GM12878 (cell line): Measurements from ENCODE around the gene MGMT. TPM values are rescaled to one million over a fixed set of nuclear protein-coding genes. Genes with fewer than 3 reads are reported as not detected.

Source experiments
- ATAC-seq: fragments of 200-7000 bp; cut with Tn5 transposase; 3 replicates; pipeline ENCODE4 v1.9.1; 2020; ENCODE audit warnings: mild to moderate bottlenecking, moderate library complexity
- BruUV-seq: library from RNA; stranded (reverse); fragments of 400-500 nt; replicated peaks from 2 replicates; lab custom pipeline; 2021; lab: Mats Ljungman, UMichigan
- CTCF ChIA-PET: fragments of 300-600 bp; sonication (Branson Sonifier 250); formaldehyde crosslinking; extraction: SDS; loops from one replicate; lab custom pipeline; 2021; ENCODE audit warnings: inconsistent platforms; lab: Yijun Ruan, JAX
- POLR2A ChIA-PET: fragments of 350-600 bp; formaldehyde crosslinking; extraction: SDS; loops from one replicate; lab custom pipeline; 2021; ENCODE audit warnings: inconsistent platforms; lab: Charles Lee
- RAD21 ChIA-PET: fragments of 300-600 bp; sonication (Branson Sonifier 250); formaldehyde crosslinking; loops from one replicate; lab custom pipeline; 2023; ENCODE audit warnings: antibody characterized with exemption; ENCODE audit not compliant: unreplicated experiment; lab: Charles Lee
- SMC1A ChIA-PET: fragments of 300-600 bp; sonication (Branson Sonifier 250); formaldehyde crosslinking; loops from one replicate; lab custom pipeline; 2023; ENCODE audit not compliant: unreplicated experiment, uncharacterized antibody; lab: Charles Lee
- DNase-seq: peaks from one replicate; pipeline ENCODE4 v3.0.0-alpha.2; 2011; ENCODE audit warnings: low read depth, low spot score
- FAIRE-seq: peaks from 3 replicates; lab custom pipeline; 2011; peaks lifted over from hg19 to GRCh38; lab: Jason Lieb, UNC
- H2AFZ ChIP-seq: 2 replicates; pipeline ENCODE4 v1.6.0; 2011; ENCODE audit warnings: low read depth, low read length, control low read depth; ENCODE audit not compliant: control insufficient read depth
- H3K27ac ChIP-seq: 2 replicates; pipeline ENCODE4 v1.5.1; 2011; ENCODE audit warnings: control low read depth; ENCODE audit not compliant: control insufficient read depth, insufficient read depth
- H3K27me3 ChIP-seq, 2 experiments: replicated peaks in 1 of 2; 2 replicates each; pipeline versions ENCODE4 v1.6.0 to v1.6.1; 2011; ENCODE audit warnings: low read length in 1 of 2; ENCODE audit not compliant: control insufficient read depth in 2 of 2, insufficient read depth in 2 of 2
- H3K36me3 ChIP-seq, 2 experiments: 2 replicates each; pipeline ENCODE4 v1.5.1; 2011; ENCODE audit warnings: low read length in 1 of 2; ENCODE audit not compliant: control insufficient read depth in 2 of 2, insufficient read depth in 2 of 2
- H3K4me1 ChIP-seq: 2 replicates; pipeline ENCODE4 v1.6.1; 2011; ENCODE audit warnings: mild to moderate bottlenecking, low read length, moderate library complexity, mixed read lengths; ENCODE audit not compliant: control insufficient read depth, insufficient read depth
- H3K4me2 ChIP-seq: 2 replicates; pipeline ENCODE4 v1.6.0; 2011; ENCODE audit warnings: control low read depth; ENCODE audit not compliant: control insufficient read depth, insufficient read depth
- H3K4me3 ChIP-seq: fragments of 200-600 bp; sonication (generic); 2 replicates; pipeline ENCODE4 v1.5.1; 2016
- H3K79me2 ChIP-seq: 2 replicates; pipeline ENCODE4 v1.6.0; 2011; ENCODE audit warnings: low read length; ENCODE audit not compliant: control insufficient read depth, insufficient read depth
- H3K9ac ChIP-seq: 2 replicates; pipeline ENCODE4 v1.8.0; 2011; ENCODE audit warnings: low read length, control low read depth, mixed read lengths; ENCODE audit not compliant: control insufficient read depth, insufficient read depth
- H3K9me3 ChIP-seq: replicated peaks from 3 replicates; pipeline ENCODE4 v1.5.1; 2011; ENCODE audit warnings: mild to moderate bottlenecking, low read length; ENCODE audit not compliant: control insufficient read depth, insufficient read depth
- H4K20me1 ChIP-seq: 2 replicates; pipeline ENCODE4 v1.6.0; 2011; ENCODE audit not compliant: control insufficient read depth, insufficient read depth
- BRCA1 ChIP-seq: IDR thresholded peaks from 2 replicates; pipeline ENCODE4 v1.6.1; 2011; ENCODE audit warnings: low read depth, low read length, improper control_type of control experiment
- CEBPB ChIP-seq, 2 experiments: fragments of 150-350 bp in 1 of 2; IDR thresholded peaks; 2 replicates each; pipeline ENCODE4 v1.6.1; 2012 to 2014; ENCODE audit warnings: low read depth in 2 of 2, low read length in 2 of 2, borderline replicate concordance in 1 of 2, inconsistent platforms in 1 of 2
- DPF2 ChIP-seq: fragments of 450-650 bp; IDR thresholded peaks from 2 replicates; pipeline ENCODE4 v1.6.1; 2017; ENCODE audit warnings: mild to moderate bottlenecking
- FOXK2 ChIP-seq: fragments of 450-650 bp; IDR thresholded peaks from 2 replicates; pipeline ENCODE4 v1.6.1; 2017; ENCODE audit warnings: mild to moderate bottlenecking, moderate library complexity
- MTA3 ChIP-seq: IDR thresholded peaks from 2 replicates; pipeline ENCODE4 v1.6.1; 2012; ENCODE audit warnings: low read length, inconsistent platforms, borderline replicate concordance
- MXI1 ChIP-seq: fragments of 150-350 bp; IDR thresholded peaks from 2 replicates; pipeline ENCODE4 v1.6.1; 2011; ENCODE audit warnings: low read depth, mild to moderate bottlenecking, inconsistent platforms, low read length, improper control_type of control experiment
- NFIC ChIP-seq: IDR thresholded peaks from 2 replicates; pipeline ENCODE4 v1.6.1; 2012; ENCODE audit warnings: low read depth, mild to moderate bottlenecking, inconsistent platforms, low read length, moderate library complexity
- NFXL1 ChIP-seq: fragments of 450-650 bp; IDR thresholded peaks from 2 replicates; pipeline ENCODE4 v1.6.1; 2017; ENCODE audit warnings: antibody characterized with exemption, mild to moderate bottlenecking, borderline replicate concordance
- NFYB ChIP-seq: IDR thresholded peaks from 2 replicates; pipeline ENCODE4 v1.6.1; 2011; ENCODE audit warnings: low read depth, mild to moderate bottlenecking, low read length, improper control_type of control experiment, moderate library complexity; ENCODE audit not compliant: insufficient read depth
- NR2C2 ChIP-seq: IDR thresholded peaks from 2 replicates; pipeline ENCODE4 v1.6.1; 2011; ENCODE audit warnings: borderline replicate concordance, low read depth; ENCODE audit not compliant: control insufficient read depth, insufficient read length
- PRDM15 ChIP-seq: fragments of 450-650 bp; formaldehyde crosslinking; IDR thresholded peaks from 2 replicates; pipeline ENCODE4 v1.4.0; 2020; ENCODE audit warnings: mild to moderate bottlenecking, moderate library complexity
- RFX5 ChIP-seq: IDR thresholded peaks from 2 replicates; pipeline ENCODE4 v1.6.1; 2011; ENCODE audit warnings: low read depth, low read length, improper control_type of control experiment
- SUZ12 ChIP-seq: fragments of 200-600 bp; sonication (generic); IDR thresholded peaks from one replicate; pipeline ENCODE4 v1.6.1; 2018; ENCODE audit warnings: antibody characterized with exemption, mild to moderate bottlenecking; ENCODE audit not compliant: unreplicated experiment
- TBL1XR1 ChIP-seq: IDR thresholded peaks from 2 replicates; pipeline ENCODE4 v1.6.1; 2012; ENCODE audit warnings: low read depth, low read length, improper control_type of control experiment
- TCF7 ChIP-seq: IDR thresholded peaks from 2 replicates; pipeline ENCODE4 v1.6.1; 2014; ENCODE audit warnings: antibody characterized with exemption, borderline replicate concordance
- YY1 ChIP-seq: IDR thresholded peaks from 2 replicates; pipeline ENCODE4 v1.6.1; 2011; ENCODE audit warnings: low read depth, mild to moderate bottlenecking, low read length
- WGBS: methylation state at CpG from one replicate; pipeline ENCODE4 v1.1.6; 2016; ENCODE audit warnings: low lambda C conversion rate; ENCODE audit not compliant: insufficient replicate concordance, insufficient coverage; ENCODE audit errors: missing lambda C conversion rate; 5-methylcytosine and 5-hydroxymethylcytosine counted together
- in situ Hi-C: fragments of 300-500 bp; cut with MboI; formaldehyde crosslinking; loops from 9 replicates; pipeline ENCODE4 v1.14.3; 2018; ENCODE audit warnings: mixed read lengths
- intact Hi-C: fragments of 100-400 bp; cut with micrococcal nuclease; formaldehyde crosslinking; loops from one replicate; pipeline ENCODE4 v1.14.2; 2022; ENCODE audit not compliant: unreplicated experiment
- polyA plus RNA-seq, 11 experiments: library from polyadenylated mRNA; depleted of rRNA in 4 of 11; unstranded in 6 of 11; stranded (reverse) in 5 of 11; fragments of >200 nt; fragmentation: Nextera tagmentation in 4 of 11; fragmentation: Illumina TruSeq in 1 of 11; extraction: Ambion mirVana in 4 of 11; extraction: Trizol in 1 of 11; gene quantifications; 1 replicate in 1 of 11; 2 replicates in 10 of 11; pipeline versions ENCODE4 v1.2.1 to v1.2.3, GENCODE V29; 2011 to 2016; ENCODE audit warnings: inconsistent platforms in 2 of 11, missing spikeins in 2 of 11, low read depth in 1 of 11
- total RNA-seq, 4 experiments: library from RNA; depleted of rRNA in 3 of 4; stranded (reverse); fragments of >200 nt in 3 of 4; fragmentation: Illumina TruSeq in 1 of 4; extraction: Trizol in 1 of 4; gene quantifications; 2 replicates each; pipeline versions ENCODE4 v1.2.1 to v1.2.3, GENCODE V29; 2013 to 2021

Gene MGMT
- total and polyA plus RNA-seq, 10 of the 15 experiments (the other 5 are each of a cell fraction or from before 2014, with no cell fraction given), result 0.16 to 24.2 (median 13.3) TPM

GRCh38 chr10:129447486-129447885 lies 19.6 kb upstream of the MGMT start:
- no TSS peak for BruUV-seq
- ChIA-PET POLR2A (no interaction called here), CTCF (no interaction called here), SMC1A (no interaction called here), RAD21 (no interaction called here)
- no peak overlapping the region for H3K27ac ChIP-seq
- no peak overlapping the region for H3K4me3 ChIP-seq
- intact Hi-C loops (no loop called here), in situ Hi-C loops (no loop called here)
- DNase-seq (no peak), FAIRE-seq (no peak), ATAC-seq (no peak)
- H3K9me3 ChIP-seq, result no peaks in the 10 kb centered on the region; the same call in 2 of the 3 replicates
- no peak overlapping the region for H2AFZ ChIP-seq
- no peak for TF ChIP-seq NR2C2
- no peak for TF ChIP-seq BRCA1
- no peak for TF ChIP-seq RFX5
- no peak for TF ChIP-seq NFIC
- TF ChIP-seq MTA3, result no peak
- no peak for TF ChIP-seq NFXL1
- TF ChIP-seq NFYB, result no peak
- no peak for TF ChIP-seq CEBPB (IDR thresholded peaks at IDR 0.05; ENCODE audit: borderline replicate concordance in 1 of 2, low read depth in 2 of 2, low read length in 2 of 2)
- H3K4me2 ChIP-seq, result no peak overlapping the region
- H3K27me3 ChIP-seq, result no peaks in the 10 kb centered on the region
- no peaks in the 10 kb centered on the region for H3K79me2 ChIP-seq
- no peaks in the 10 kb centered on the region for H4K20me1 ChIP-seq
- H3K9ac ChIP-seq, result no peak overlapping the region
- H3K36me3 ChIP-seq, result no peaks in the 10 kb centered on the region
- WGBS, result 39% methylated on average over 6 of the region's 6 CpGs
- H3K4me1 ChIP-seq, result no peaks in the 10 kb centered on the region

- ATAC-seq (no peak), FAIRE-seq (no peak), DNase-seq (no peak)
- intact Hi-C loops (no loop called here), in situ Hi-C loops (no loop called here)
- Histone ChIP-seq H3K27me3 (no peaks in the 10 kb centered on the region), H3K36me3 (no peaks in the 10 kb centered on the region), H3K4me2 (no peak overlapping the region), H3K9ac (no peak overlapping the region), H3K9me3 (no peaks in the 10 kb centered on the region; the same call in 2 of the 3 replicates), H4K20me1 (no peaks in the 10 kb centered on the region), H2AFZ (no peak overlapping the region), H3K4me1 (no peaks in the 10 kb centered on the region), H3K27ac (no peak overlapping the region), H3K4me3 (no peak overlapping the region), H3K79me2 (no peaks in the 10 kb centered on the region)
- ChIA-PET POLR2A (no interaction called here), SMC1A (no interaction called here), CTCF (no interaction called here), RAD21 (no interaction called here)
- BruUV-seq, result no TSS peak
- 1% methylated on average over 5 of the region's 5 CpGs for WGBS
- no peak for TF ChIP-seq BRCA1
- no peak for TF ChIP-seq FOXK2
- no peak for TF ChIP-seq TBL1XR1
- TF ChIP-seq MXI1, result no peak
- no peak for TF ChIP-seq TCF7
- TF ChIP-seq NR2C2, result no peak
- TF ChIP-seq PRDM15, result no peak
- no peak for TF ChIP-seq SUZ12
- no peak for TF ChIP-seq DPF2
- no peak for TF ChIP-seq YY1
These were observed 19.0 kb upstream of the MGMT start for GRCh38 chr10:129448086-129448485.
